ENCODE data around the gene PSMD13. TPM values are rescaled to one million over a fixed set of nuclear protein-coding genes. Genes with fewer than 3 reads are reported as not detected.

Gene PSMD13
- total and polyA plus RNA-seq, 2 donors (not counting 1 experiment from before 2014, with no cell fraction given), result 98.0 to 104 TPM

- ChIA-PET CTCF (interaction anchor here (1.0 to 4.0 kb wide), 4 partner anchors 27 to 242 kb away, joined by 3 to 33 read pairs (median 4); partner anchors contain the start of genes PSMD13, PTDSS2 and SIRT3), POLR2A (interaction anchor here (1.5 to 3.2 kb wide), 7 partner anchors 28 to 242 kb away, joined by 3 to 25 read pairs (median 10); partner anchors contain the start of genes PSMD13, PTDSS2 and SIRT3)
- TF ChIP-seq CTCF (IDR thresholded peaks at IDR 0.05) (no peak), EZH2 (IDR thresholded peaks at IDR 0.05; ENCODE audit: borderline replicate concordance, insufficient read depth, low read depth, low read length, poor library complexity, severe bottlenecking) (no peak)
- no peaks in the 10 kb centered on the region for H3K9me3 ChIP-seq (ENCODE audit: control extremely low read depth in 1 of 3, control insufficient read depth in 2 of 3, insufficient read depth in 1 of 3, low read length in 2 of 3)
- WGBS (ENCODE audit: insufficient coverage), result under 1% methylated on average over 52 of the region's 57 CpGs
- intact Hi-C loops (cut with micrococcal nuclease), result loop anchor here (1.0 to 5.0 kb wide), 3 partner anchors 240 to 589 kb away; partner anchors contain the start of genes HRAS, LRRC56 and SLC25A22
- H2AFZ ChIP-seq (ENCODE audit: insufficient read depth, low read depth, low read length, poor library complexity, severe bottlenecking), result peak overlapping the region; percentile 69
- H3K36me3 ChIP-seq (replicated peaks in 1 of 2; ENCODE audit: control extremely low read depth in 1 of 2, control insufficient read depth in 1 of 2, extremely low read depth in 1 of 2, insufficient read depth in 2 of 2, low read length in 1 of 2), result peaks cover 0 to 61% of the 10 kb centered on the region in 2 experiments
- ATAC-seq (ENCODE audit: low read depth), result peak; percentile 60
- H3K9me3 Mint-ChIP-seq (ENCODE audit: insufficient read depth), result no peaks in the 10 kb centered on the region
- peak overlapping the region; percentile 90 for H3K4me2 ChIP-seq (replicated peaks; ENCODE audit: low read depth, low read length, poor library complexity, severe bottlenecking)
- H3K4me1 ChIP-seq (ENCODE audit: control insufficient read depth in 2 of 2, insufficient read depth in 2 of 2, low read length in 2 of 2), result peaks cover 26 to 43% of the 10 kb centered on the region in 2 donors
- H3K79me2 ChIP-seq (ENCODE audit: control insufficient read depth, insufficient read depth, low read length), result peaks cover 64% of the 10 kb centered on the region
- no peaks in the 10 kb centered on the region for H3K27me3 ChIP-seq (replicated peaks in 1 of 4; ENCODE audit: control extremely low read depth in 1 of 4, control insufficient read depth in 3 of 4, insufficient read depth in 4 of 4, low read length in 3 of 4)
- peak; percentile 90 for DNase-seq
- H3K27me3 Mint-ChIP-seq, result no peaks in the 10 kb centered on the region
- H4K20me1 ChIP-seq (ENCODE audit: control insufficient read depth, insufficient read depth, low read length, poor library complexity, severe bottlenecking), result peaks cover 79% of the 10 kb centered on the region
- H3K4me3 ChIP-seq (ENCODE audit: control extremely low read depth in 1 of 5, extremely low read depth in 1 of 5, insufficient read depth in 1 of 5, low read depth in 2 of 5, low read length in 4 of 5), result peak overlapping the region; percentile 65 to 91 (median 89)
- H3K4me1 Mint-ChIP-seq, result peaks cover 49% of the 10 kb centered on the region
- H3K4me3 Mint-ChIP-seq, result peak overlapping the region; percentile 98
- H3K9ac ChIP-seq (ENCODE audit: low read length), result peak overlapping the region; percentile 90
- peak overlapping the region; percentile 100 for H3K27ac Mint-ChIP-seq
- peak overlapping the region; percentile 96 to 98 for H3K27ac ChIP-seq (ENCODE audit: low read length in 2 of 2)
These were observed 28.4 kb upstream of the PSMD13 start for GRCh38 chr11:208181-208916.

Measured in B cell (primary cell).